HG03175 (cell line): Measurements from ENCODE around the gene CACNA2D3.

Experiments used
- ATAC-seq: cut with Tn5 transposase; IDR thresholded peaks from one replicate; pipeline ENCODE4 v1.9.1; 2021; ENCODE audit warnings: mild to moderate bottlenecking, moderate library complexity; ENCODE audit not compliant: unreplicated experiment

The CACNA2D3 gene

GRCh38 chr3:54932606-54933005 lies 810.3 kb downstream of the CACNA2D3 start:
- no peak for ATAC-seq

DNA sequence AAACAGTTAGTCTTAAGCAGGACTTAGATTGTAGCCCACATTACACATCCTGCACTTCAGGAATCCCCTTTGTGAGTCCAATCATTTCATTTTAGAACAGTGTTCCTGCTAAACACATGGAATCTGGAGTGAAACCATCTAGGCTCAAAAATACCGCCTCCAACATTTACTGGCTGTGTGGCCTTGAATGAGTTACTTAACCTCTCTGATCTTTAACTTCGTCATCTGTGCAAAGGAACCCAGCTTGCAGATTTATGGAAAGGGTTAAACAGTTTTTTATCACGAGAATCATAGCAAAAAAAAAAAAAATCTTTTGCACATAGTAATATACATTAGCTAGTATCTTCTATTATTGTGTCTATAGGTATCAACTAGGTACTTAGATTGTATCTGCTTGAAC lies 813.5 kb downstream of the CACNA2D3 start:
- ATAC-seq, result no peak

DNA sequence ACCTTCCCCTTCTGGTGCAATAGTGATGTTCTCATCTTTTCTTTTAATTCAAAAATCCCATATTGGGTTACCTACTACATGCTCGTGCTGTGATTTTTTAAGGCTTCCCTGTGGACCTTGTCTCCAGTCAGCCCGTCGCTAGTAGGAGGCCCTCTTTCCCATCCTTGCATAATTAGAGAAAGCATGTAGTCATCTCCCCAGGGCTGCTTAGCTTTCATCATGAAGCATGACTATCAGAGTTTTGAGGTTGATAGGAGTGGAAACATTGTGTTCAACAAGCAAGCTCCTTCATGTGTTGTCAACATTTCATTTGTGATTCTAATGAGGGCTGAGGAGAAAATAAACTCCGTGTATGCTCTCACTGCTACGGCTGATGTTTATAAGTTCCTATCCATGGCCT lies 814.2 kb downstream of the CACNA2D3 start:
- no peak for ATAC-seq

DNA sequence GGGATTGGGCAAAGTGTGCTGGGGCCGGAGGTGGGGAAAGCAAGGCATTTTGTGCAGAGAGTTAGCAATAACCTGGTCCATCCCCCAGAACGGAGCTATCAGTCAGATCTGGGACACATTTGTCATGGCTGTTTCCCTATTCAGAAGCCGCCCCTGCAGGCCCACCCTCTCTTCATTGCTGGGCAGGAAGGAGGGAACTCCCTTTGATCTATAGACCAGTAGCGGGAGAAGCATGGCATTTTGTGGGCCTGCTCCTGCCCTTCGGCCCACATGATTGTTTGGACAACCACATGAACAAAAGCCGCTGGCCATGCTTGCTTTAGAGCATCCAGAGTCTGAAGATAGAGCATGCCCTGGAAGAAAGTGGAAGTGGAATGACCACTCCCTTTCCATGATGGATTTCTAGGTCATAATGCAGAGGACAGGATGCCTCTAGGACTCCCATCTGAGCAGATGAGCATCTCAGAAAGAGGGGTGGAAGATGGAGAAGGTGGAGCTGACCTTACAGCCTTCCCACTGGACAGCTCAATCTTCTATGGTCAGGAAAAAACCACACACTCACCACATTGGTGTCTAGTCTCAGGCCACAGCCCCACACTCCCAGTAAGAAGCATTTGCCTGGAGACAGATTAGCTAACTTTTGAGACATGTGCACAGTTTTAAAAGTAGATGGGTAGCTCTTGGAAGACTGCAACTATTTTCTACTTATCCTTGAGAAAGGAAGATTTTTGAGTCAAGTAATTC lies 817.4 kb downstream of the CACNA2D3 start:
- ATAC-seq, result no peak

GRCh38 chr3:54940971-54941370 lies 818.6 kb downstream of the CACNA2D3 start:
- ATAC-seq, result no peak

GRCh38 chr3:54941690-54942362 lies 819.5 kb downstream of the CACNA2D3 start:
- ATAC-seq, result no peak

GRCh38 chr3:54949491-54950044 lies 827.2 kb downstream of the CACNA2D3 start:
- no peak for ATAC-seq

GRCh38 chr3:54950391-54951003 lies 828.1 kb downstream of the CACNA2D3 start:
- no peak for ATAC-seq

- ATAC-seq, result no peak
These were observed 829.1 kb downstream of the CACNA2D3 start for GRCh38 chr3:54951405-54951804.

GRCh38 chr3:54954022-54954421 lies 831.7 kb downstream of the CACNA2D3 start:
- no peak for ATAC-seq

DNA sequence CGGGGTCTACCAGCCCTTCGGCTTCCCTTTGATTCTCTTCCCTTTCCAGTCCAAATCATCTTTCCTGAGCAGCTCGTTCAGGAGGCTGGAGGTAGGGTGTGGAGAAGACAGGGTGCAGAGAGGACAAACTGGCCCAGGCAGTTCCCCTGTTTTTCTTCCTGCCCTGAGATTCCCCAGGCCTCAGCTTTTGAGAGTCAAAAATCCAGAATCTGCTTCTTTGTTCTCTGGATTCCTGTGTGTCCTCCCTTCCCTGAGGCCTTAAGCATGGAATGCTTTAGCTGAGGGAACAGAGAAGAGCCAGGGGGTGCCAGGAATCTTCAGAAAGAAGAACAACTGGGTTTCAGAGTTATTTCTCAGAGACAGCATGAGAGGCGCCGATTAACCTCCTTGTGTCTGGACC lies 832.2 kb downstream of the CACNA2D3 start:
- no peak for ATAC-seq

- ATAC-seq, result no peak
These were observed 833.1 kb downstream of the CACNA2D3 start for GRCh38 chr3:54955496-54955895.

DNA sequence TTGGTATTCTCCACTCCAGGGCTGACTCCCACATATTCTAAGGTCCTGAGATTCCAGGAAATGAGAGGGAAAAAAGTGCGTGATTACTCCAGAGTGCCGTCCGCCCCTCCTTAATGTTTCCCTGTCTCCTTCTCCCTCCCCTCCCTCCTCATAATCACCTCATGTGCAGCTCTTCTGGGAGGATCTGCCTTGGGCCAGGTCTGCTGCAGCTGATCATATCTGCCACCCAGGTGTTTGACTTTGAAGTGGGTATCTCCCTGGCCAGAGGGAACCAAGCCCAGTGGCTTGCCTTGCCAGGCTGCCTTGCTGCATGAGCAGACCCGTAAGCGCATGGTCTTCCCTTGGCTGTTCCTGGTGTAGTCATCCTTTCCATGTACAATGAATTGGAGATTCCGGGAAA lies 833.6 kb downstream of the CACNA2D3 start:
- no peak for ATAC-seq

- ATAC-seq, result no peak
These were observed 835.4 kb downstream of the CACNA2D3 start for GRCh38 chr3:54957711-54958110.

DNA sequence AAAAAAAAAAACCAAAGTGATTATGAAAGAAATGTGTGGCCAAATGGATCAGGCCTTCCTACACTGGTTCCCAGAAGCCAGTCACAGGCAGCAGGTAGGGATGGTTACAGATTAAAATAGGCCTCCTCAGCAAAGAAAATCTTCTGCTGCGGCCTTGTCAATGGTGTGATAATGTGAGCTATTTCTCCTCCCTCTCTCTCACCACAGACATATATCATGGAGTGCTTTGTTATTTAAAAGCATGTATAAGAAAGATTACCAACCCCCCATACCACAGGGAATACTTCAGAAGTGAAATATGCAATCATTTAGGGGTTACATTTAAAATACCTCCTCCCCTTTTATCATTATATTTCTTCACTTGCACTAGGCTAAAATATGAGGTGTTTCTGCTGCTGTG lies 837.7 kb downstream of the CACNA2D3 start:
- ATAC-seq, result no peak

DNA sequence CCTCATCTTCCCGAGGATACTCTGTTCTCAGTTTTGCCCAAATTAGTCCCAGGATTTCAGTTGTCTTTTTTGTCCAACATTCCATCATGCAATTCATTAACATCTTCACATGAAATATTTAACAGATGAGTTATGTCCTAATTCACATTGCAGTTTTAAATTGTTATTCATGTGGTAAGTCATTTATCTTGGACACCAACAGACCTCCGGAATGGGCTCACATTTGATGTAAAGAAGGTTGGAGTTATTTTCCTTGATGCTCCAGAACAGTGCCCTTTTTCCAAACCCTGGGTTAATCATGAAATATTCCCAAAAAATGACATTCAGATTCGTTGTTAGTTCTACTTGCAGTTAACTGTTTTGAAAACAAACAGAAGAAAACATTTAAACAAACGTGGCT lies 838.3 kb downstream of the CACNA2D3 start:
- no peak for ATAC-seq

DNA sequence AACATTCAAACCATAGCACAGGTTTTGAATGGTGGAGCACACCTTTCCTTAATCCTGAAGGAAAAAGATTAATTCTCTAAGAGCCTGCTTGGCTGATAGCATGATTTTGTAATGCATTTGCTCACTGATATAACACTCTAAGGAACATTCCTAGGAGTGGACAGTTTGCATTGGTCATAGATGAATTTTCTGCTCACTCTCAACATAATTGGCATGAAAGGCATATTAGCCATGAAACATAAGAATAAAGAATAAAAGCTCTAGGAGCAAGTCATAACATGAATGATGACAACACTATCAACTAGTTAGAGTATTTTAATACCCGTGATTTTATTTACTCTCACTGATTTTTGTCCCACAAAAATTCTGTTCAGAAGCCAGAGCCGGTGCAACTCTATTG lies 839.8 kb downstream of the CACNA2D3 start:
- no peak for ATAC-seq

DNA sequence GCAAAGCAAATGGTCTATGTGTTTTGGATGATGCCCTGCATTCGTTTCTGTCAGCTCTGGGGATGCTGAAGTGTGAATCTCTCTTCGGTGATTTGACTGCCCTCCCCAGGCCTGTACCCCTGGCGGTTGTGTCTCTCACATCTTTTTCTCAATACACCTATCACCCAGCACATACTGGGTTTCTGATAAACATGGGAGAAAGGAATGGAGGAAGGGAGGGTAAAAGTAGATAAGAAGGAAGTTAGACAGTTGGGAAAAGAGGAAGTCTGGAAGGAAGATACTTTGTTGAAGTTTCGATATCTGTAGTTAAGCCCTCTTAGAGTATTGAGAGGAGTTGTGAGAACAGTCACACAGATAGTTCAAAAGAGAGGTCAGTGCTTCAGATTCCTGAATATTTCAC lies 841.3 kb downstream of the CACNA2D3 start:
- no peak for ATAC-seq

GRCh38 chr3:54964081-54964480 lies 841.7 kb downstream of the CACNA2D3 start:
- ATAC-seq, result no peak

DNA sequence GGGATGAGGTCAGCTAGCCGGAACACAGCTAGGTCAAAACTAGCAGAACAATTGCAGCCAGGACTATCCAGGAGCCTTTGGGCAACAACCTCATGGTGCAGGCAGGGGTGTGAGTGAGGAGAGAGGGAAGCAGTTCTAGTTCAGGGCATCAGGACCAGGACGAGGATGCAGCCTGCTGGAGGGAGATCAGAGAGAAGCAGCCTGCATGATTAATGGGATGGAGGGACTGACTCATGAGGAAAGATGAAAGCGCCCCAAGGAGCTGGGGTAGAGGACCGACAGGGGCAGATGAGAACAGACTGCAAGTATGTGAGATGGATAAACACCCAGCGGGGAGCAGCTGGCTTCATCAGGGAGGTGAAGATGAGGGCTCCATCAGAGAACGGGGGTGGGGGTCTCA lies 843.4 kb downstream of the CACNA2D3 start:
- no peak for ATAC-seq

- no peak for ATAC-seq
These were observed 844.6 kb downstream of the CACNA2D3 start for GRCh38 chr3:54966979-54967378.

DNA sequence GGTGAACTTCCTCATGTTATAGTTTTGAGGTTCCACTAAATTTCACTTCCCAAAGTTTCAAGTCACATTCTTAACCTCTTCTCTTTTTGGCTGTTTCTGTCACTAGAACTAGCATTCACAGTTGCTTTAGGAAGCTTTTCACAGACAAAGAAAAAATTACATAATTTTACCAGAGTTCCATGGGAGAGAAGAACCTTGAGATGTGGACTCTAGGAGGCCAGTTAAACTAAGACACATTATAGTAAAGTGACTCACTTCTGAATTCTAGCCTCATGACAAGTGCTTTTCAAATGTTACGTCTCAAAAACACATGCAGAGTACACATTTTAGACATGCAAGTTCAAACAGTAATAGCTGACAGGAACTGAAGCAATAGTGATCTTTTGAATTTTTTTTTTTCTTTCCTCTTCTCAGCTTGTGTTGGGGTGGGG lies 845.4 kb downstream of the CACNA2D3 start:
- no peak for ATAC-seq
